ENCODE measurements around the gene DSCAML1. TPM values are rescaled to one million over a fixed set of nuclear protein-coding genes. Genes with fewer than 3 reads are reported as not detected.

The DSCAML1 gene
- total RNA-seq, 1 donor from 2014 or later: 1.2 TPM

DNA sequence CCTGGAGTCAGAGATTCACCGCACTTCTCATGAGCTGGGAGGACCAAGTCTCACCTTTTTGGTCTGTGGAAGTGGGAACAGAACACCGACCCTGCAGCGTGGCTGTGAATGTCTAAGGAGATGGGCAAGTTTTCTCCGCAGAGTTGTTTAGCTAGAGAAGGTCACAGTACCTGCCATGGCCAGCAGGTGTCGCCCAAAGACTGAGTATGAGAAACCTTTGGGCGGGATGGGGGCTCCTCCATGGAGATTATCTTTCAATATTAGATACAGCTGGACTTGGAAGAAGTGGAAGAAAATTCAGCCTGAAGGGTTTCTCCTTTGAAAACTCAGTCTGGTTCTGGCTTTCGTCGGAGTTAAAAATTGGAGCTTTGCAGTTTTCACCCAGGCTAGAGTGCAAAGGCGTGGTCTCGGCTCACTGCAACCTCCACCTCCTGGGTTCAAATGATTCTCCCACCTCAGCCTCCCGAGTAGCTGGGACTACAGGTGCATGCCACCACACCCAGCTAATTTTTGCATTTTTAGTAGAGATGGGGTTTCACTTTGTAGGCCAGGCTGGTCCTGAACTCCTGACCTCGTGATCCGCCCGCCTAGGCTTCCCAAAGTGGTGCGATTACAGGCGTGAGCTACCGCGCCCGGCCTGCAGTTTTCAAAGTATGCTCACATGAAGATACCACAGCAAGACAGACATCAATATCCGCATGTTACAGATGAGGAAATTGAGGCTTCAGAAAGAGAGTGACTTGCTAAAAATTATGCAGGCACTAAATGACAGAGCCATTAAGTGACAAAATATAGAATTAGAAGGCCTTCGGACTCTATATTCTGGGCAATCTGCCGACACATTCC lies 10.7 kb upstream of the DSCAML1 start:
- DNase-seq: peak; percentile 90
- peak; percentile 57 for ATAC-seq
- intact Hi-C loops (cut with micrococcal nuclease): loop anchor here (5.0 kb wide), 1 partner anchor 380 kb away; no protein-coding TSS in a partner anchor

DNA sequence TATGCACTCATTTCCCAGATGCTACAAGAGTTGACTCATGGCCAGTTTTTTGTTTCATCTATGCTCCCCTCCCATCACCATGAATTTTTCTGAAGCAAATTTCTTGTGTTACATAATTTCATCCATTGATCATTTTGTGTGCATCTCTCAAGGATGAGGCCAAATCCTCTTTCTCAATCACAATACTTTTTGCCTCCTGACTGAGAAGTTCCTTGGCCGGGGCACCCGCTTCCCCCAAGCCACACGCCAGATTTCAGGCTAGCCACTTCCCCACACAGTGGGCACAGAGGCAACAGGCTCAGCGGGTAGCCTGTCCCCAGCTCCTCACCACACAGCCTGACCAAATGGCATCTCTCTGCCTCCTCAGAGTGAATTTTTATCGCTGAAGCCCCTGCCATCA lies 9.8 kb upstream of the DSCAML1 start:
- DNase-seq (no peak), ATAC-seq (no peak)
- intact Hi-C loops (cut with micrococcal nuclease): loop anchor here (5.0 kb wide), 1 partner anchor 380 kb away; no protein-coding TSS in a partner anchor

DNA sequence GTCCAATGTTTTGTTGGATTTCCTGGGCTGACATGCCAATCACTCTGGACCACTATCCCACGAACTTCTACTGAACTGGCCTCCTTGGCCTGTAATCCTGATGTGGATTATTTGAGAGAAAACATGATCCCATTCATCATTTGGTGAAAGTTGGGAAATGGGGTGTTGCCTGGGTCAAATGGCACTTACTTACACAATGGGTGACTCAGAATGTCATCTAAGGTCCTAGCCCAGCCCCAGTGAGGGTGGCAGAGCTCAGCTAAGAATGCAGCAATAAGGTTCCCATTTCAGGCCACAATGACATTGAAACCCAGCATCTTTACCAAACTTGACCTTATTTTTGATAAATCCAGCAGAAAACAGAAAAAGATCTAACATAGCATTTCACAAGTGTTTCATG lies 8.0 kb upstream of the DSCAML1 start:
- intact Hi-C loops (cut with micrococcal nuclease): loop anchor here (5.0 kb wide), 1 partner anchor 378 kb away; no protein-coding TSS in a partner anchor
- ATAC-seq: no peak
- no peak for DNase-seq

DNA sequence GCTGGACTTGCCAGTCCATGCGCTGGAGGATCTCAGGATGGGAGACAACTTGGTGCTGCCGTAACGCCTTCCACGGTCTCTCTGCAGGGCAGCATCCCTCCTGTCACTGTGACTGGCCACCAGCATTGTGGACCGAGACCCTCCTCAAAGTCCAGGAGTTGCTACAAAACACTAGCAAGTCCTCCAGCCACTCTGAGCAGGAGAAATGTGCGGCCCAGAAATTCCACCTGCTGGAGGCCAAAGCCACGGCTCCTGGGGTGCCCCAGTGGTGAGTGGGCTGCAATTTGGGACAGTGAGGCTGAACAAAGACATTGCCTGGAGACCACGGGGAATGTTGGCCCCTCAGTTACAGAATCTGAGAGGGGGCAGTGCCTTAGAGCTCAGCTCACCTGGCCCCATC lies 6.9 kb upstream of the DSCAML1 start:
- ATAC-seq: no peak
- DNase-seq: no peak
- intact Hi-C loops (cut with micrococcal nuclease): no loop called here

DNA sequence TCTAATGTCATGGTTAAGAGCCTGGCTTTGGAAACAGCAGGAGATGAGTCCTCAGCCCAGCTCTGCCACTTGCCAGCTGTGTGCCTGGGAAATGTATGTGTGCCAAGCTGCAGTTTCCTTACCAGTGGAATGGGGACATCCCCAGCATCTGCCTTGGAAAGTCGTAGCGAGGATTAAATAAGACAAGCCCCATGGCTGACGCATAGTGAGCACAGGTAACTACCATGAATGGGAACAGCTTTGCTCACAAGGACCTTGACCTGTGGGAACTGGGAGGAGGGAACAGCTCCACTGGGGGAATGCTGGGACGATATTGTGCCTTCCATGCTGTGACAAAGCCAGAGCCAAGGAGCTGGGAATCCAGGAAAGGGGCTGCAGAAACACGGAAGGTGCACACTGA lies 2.6 kb upstream of the DSCAML1 start:
- intact Hi-C loops (cut with micrococcal nuclease): no loop called here
- no peak for DNase-seq
- ATAC-seq: no peak

DNA sequence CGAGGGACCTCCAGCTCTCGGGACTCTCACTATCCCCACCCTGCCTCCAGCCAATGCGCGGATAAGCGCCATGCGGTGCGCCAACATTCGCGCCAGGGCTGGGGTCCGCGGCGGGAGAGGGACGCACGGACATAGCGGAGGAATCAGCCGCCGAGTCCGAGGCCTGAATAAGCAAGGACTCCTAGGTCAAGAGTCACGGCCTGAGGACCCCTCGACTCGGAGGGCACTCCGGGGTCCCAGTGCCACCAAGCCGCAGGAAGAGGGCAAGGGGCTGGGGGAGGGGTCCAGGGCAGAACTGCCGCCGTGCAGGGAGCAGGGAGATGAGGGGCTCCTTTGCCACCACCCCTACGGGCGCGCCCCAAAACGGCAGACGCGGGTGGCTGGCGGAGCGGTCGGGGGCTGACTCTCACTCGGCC lies 552 bp downstream of the DSCAML1 start:
- no peak for ATAC-seq
- DNase-seq: no peak
- intact Hi-C loops (cut with micrococcal nuclease): no loop called here

DNA sequence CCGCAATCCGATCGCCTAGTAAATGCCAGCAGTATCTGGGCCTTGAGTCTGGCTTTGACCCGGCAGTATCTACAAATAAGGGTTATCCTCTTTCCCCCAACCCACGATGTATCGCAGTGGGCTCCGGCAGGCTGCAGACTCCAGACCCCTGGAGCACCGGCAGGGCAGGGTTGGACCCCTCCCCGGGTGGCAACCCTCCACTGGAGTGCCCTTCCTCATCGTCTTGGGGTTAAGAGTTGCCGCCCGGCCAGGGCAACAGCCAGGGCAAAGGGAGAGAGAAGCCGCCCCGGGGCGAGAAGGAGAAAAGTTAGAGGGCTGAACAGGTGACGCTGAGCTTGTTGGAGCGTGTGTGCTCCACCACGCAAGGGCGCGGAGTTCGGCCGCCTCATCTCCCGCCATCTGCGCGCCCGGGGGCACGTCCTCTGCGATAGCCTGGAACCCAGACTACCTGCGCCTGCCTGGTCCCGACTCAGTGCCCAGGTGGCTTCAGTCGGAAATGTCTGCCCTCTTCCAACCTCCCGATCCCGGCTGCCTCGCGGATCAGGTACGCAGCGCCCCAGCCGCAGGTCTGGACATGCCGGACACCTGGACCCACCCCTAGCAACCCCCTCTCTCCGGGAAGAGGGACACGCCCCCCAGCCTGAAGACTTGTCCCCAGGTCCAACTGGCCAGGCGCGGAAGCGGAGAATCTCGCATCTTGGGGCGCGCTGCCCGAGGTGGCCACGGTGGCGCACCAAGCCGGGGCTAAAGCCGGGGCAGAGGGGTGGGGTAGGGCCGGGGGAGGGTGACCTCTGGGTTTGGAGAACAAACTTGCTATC lies 1.2 kb downstream of the DSCAML1 start:
- ATAC-seq (no peak), DNase-seq (no peak)
- intact Hi-C loops (cut with micrococcal nuclease): no loop called here

DNA sequence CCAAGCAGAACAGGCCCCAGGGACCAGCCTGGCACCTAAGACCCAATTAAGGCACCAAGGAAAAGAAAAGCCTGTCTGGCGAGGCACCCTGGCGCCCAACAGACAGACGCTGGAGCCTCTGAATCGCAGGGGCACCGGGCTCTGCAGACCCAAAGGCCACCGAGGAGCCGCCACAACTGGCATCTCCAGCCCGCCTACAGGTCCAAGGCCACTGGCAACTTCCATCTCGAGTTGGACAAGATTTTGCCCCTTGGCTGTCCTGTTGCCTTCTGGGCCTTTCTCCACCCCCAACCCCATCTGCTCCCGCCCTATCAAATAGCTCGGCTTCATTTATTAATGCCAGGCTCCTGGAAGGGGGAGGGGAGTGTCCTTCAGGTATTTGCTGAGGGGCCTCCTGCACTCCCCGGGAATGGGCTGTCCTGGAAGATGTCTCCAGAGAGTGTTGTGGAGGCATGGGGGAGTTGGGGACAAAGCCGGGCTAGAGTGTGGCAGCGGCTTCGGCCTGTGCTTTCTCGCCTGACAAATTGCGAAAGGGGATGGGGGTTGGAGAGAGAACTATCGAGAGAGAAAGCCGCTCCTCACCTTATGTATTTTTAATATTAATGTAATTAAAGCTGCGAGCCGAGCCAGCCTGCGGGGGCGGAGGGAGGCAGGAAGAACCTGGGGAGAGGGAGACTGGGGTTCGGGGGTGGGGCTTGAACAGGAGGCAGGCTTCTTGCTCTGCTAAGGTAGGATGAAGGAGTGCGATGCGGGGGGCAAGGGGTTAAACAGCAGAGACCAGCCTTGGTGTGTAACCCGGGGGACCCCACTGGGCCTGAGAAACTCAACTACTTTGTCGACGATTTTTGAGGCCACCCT lies 2.0 kb downstream of the DSCAML1 start:
- intact Hi-C loops (cut with micrococcal nuclease): no loop called here
- no peak for DNase-seq
- no peak for ATAC-seq

DNA sequence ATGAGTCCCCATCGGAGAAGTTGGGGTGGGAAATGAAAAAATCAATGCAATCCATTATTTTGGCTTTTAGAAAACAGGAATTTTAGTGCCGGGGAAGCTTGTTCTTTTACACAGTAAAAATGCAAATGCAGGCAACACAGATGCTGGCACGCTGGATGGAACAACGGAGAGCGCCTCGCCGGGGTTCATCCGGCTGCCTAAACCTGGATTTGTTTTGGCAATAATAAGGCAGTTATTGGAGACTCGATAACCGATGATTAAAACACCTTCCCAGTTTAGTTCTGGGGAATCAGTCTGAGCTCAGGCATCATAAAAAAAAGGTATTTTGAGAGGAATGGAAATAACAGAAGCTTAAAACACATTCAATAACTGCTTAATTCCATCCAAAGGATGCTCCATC lies 2.9 kb downstream of the DSCAML1 start:
- DNase-seq (no peak), ATAC-seq (no peak)
- intact Hi-C loops (cut with micrococcal nuclease): no loop called here

DNA sequence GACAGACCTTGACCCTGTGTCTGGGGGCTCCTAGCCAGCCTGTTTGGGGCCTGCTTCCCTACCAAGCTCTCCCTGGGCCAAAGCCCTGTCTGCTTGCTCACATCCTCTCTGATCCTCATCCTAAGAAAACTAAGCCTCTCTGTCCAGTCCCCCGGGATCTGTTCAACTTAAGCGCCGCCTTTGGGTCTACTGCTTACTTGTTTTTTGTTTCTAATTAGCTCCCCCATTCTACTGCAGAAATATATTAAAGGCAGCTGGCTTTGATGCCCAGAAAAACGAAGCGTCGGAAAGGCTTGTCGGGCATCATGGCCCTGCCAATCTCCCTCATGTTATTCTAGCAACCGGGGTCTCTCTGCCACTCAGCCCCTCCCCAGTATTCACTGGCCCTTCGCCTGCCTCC lies 3.4 kb downstream of the DSCAML1 start:
- intact Hi-C loops (cut with micrococcal nuclease): no loop called here
- ATAC-seq (no peak), DNase-seq (no peak)

DNA sequence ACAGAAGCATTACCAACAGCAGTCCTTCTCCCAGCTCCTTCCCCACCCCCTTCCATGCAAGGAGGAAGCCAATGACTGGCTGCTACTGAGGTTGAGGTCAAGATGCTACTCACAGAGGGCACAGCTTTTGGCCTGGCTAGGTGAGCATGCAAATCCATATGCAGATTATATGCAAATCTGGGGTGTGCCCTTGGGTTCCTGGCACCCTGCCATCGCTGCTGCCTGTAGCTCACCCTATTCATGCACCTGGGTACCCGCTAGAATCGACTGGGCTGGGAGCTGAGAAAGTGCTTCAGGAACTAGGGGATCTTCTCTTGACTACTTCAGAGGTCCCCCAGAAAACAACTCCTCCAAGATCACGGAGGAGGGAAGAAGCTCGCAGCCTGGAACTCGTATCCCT lies 4.0 kb downstream of the DSCAML1 start:
- ATAC-seq (no peak), DNase-seq (no peak)
- intact Hi-C loops (cut with micrococcal nuclease): no loop called here

DNA sequence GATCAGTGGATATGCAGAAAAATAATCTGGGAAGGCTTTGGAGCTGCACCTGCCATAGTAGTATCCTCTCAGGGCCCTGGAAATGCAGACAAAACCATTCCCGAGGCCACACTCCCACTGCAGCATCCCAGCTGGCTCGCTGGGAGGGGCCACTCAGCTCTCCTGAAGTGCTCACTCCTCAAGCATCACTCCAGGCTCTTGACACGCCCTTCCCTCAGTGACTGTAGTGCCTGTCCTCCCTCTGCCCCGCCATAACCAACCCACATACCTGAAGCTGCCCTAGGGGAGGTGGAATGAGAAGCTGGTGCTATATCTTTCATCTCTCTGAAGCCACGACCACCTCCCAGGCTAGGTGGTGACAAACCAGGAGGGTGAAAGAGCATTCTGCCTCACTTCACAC lies 4.8 kb downstream of the DSCAML1 start:
- ATAC-seq (no peak), DNase-seq (no peak)
- intact Hi-C loops (cut with micrococcal nuclease): no loop called here

DNA sequence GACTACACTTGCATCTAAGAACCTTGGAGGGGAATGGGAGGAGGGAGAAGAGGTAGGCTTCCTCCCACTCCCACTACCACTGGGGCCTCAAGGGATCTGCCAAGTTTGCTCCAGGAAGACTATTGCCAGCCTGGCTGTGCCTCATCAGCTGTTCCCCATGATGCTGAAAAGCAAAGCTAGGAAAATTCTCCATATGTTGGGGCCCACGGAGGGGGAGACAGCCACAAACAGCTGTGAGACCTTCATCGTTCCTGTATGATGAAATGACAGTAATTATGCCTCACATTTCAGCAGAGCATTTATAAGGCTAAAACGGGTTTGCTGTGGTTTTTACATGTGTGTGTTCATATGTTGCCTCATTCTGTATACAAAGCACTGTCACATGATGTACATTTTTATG lies 6.7 kb downstream of the DSCAML1 start:
- DNase-seq (no peak), ATAC-seq (no peak)
- intact Hi-C loops (cut with micrococcal nuclease): no loop called here

DNA sequence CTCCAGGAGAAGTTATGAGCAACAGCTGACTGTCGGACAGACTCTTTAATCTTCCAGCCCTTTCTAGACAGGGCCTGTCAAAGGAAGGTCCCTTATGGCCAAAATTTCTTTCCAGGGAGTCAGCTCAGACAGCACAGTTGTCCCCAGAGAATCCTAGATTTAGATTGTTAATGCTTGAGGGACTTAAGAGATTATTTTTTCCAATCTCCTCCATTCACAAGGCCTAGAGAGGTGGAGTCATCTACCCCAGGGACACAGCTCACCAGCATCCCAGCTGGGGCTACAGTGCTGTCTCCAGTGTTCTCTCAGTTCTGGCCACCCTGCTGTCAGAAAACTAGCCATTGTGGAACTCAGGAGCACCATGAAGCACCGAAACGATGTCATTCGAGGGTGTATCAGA lies 7.8 kb downstream of the DSCAML1 start:
- intact Hi-C loops (cut with micrococcal nuclease): no loop called here
- DNase-seq (no peak), ATAC-seq (no peak)

DNA sequence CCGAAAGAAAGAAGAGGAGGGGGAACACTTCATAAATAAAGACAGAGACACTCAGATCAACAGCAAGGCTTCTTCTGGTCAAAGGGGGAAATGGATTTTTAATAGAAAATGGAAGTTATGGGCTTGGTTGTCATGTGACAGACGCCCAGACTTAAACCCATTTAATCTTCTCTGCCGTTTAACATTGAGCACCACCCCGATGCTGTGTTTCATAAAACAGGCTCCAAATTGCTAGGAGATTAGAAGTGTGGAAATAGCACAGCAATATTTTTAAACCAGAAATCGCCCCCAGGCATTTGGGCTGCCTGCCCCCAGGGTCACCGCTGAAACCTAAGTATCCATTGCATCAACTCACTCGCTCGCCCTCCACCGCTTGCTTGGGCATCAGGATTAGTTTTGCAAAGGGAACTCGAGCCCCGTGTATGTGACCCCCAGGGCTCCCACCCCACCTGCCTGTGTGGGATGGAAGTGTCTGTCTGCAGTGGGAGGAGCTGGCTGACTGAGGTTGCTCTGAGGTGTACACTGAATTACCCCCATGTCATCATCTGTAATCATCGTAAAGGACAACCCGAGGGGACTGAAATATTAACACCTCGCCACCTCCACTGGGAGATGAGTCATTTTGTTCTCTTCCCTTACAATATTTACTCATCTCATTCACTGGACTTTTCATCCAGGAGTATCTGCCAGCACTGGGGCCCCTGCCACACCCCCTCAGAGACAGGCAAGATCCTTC lies 10.7 kb downstream of the DSCAML1 start:
- DNase-seq: no peak
- no peak for ATAC-seq
- intact Hi-C loops (cut with micrococcal nuclease): no loop called here

DNA sequence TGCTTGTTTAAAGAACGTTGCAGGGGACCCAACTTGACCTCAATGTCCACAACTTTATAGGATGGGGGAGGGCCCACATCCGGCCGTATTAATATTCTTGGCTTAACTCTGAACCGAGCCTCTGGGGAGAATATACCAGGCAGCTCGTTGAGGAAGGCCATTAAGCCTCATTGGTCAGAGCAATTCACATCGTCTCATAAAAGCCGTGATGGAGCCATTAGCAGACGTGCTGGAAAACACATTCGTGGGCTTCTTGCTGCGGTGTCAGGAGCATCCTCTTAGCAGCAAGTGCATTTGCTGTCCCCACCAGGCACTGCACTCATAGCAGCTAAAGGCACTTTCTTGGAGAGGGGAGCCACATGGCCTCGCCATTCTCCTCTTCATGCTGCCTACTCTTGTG lies 14.9 kb downstream of the DSCAML1 start:
- intact Hi-C loops (cut with micrococcal nuclease): no loop called here
- ATAC-seq (no peak), DNase-seq (no peak)

DNA sequence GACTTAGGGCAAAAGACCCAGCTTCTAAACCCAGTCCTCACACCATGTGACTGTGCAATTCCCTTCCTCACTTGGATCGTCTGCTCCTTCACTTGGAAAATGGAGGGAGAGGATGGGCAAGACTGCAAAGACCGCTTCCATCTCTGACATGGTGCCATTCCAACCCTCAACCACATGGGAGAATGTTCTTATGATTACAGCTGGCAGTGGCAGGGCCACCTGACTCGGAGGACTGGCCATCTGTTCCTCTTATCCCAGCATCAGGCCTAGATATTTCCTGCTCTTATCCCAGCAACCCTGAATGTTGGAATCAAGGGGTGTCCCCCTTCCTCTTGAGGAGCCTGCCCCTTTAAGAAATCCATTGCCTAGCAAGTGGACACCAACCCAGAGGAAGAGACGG lies 15.4 kb downstream of the DSCAML1 start:
- no peak for ATAC-seq
- intact Hi-C loops (cut with micrococcal nuclease): no loop called here
- no peak for DNase-seq

DNA sequence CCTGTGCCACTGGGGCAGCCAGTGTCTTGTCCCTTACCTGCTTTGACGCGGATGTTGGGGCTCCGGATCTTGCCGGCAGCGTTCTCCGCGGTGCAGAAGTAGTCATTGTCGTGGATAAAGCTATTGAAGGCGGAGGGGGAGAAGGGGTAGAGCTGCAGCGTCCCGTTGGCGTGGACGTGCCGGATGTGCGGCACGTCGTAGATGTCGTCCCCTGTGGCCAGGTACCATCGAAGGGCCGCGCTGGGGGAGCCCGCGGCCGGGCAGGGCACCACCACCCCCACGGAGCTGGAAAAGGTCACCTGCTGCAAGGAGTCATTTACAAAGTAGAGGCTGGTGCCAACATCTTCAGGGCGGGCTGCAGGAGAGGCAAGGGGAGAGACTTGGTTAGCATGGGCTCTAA lies 16.6 kb downstream of the DSCAML1 start:
- intact Hi-C loops (cut with micrococcal nuclease): no loop called here
- DNase-seq (no peak), ATAC-seq (no peak)

DNA sequence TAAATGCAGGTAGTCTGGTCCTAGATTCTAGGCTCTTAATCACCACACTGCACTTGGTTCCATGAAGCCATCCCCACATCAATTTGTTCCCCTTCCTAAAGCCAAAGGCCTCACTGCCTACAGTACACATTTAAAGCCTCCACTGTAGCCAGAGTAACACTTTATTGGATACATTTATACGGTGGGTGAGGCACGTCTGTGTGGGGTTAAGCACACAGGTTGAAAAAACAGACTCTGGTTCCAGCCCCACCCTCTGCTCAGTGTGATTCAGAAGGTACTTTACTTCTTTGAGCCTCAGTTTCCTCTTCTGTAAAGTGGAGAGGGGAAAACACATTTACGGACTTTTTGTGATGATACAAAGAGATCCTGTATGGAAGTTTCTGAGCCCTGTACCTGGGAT lies 22.5 kb downstream of the DSCAML1 start:
- ATAC-seq (no peak), DNase-seq (no peak)
- intact Hi-C loops (cut with micrococcal nuclease): no loop called here
